ENCODE results near the gene LYZL1. TPM values are rescaled to one million over a fixed set of nuclear protein-coding genes. Genes with fewer than 3 reads are reported as not detected.
A peak's percentile ranks its signal among the peaks of the same experiment; 100 is the strongest.
"Not testable (repeated sequence)": the region's sequence is repeated elsewhere in the genome, so short reads cannot be mapped to it uniquely, and the experiment has no call there.

Gene LYZL1
- total and polyA plus RNA-seq, 8 donors = not detected

DNA sequence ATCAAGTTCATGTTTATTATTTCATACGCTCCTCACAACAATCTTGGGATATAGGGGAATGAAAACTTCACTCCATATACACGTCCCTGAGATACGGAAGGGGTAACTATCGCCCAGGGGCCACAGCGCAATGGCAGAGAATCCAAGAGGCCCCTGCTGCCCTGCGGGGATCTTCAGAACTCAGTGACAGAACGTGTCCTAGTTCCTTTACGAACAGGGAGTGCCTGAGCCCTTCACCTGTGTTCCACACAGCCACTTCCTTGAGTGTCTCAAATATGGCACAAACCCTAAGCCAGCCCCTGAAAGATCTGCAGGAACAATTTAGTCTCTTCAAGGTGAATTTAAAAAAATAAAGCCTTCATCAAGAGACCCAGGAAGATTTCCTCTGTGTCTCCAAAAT is 25.9 kb downstream of the LYZL1 start:
- intact Hi-C loops (cut with DNase I) = no loop called here
- Histone ChIP-seq H3K4me1 (peaks cover 3 to 10% of the 10 kb centered on the region in 2 donors), H3K27me3 (peaks cover 0 to 14% of the 10 kb centered on the region in 2 donors), H3K4me3 (no peak overlapping the region), H3K36me3 (no peaks in the 10 kb centered on the region), H3K27ac (no peak overlapping the region), H3K9me3 (no peaks in the 10 kb centered on the region)
- no peak for DNase-seq
- ATAC-seq = no peak
- TF ChIP-seq, protein P1, sequence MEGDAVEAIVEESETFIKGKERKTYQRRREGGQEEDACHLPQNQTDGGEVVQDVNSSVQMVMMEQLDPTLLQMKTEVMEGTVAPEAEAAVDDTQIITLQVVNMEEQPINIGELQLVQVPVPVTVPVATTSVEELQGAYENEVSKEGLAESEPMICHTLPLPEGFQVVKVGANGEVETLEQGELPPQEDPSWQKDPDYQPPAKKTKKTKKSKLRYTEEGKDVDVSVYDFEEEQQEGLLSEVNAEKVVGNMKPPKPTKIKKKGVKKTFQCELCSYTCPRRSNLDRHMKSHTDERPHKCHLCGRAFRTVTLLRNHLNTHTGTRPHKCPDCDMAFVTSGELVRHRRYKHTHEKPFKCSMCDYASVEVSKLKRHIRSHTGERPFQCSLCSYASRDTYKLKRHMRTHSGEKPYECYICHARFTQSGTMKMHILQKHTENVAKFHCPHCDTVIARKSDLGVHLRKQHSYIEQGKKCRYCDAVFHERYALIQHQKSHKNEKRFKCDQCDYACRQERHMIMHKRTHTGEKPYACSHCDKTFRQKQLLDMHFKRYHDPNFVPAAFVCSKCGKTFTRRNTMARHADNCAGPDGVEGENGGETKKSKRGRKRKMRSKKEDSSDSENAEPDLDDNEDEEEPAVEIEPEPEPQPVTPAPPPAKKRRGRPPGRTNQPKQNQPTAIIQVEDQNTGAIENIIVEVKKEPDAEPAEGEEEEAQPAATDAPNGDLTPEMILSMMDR (IDR thresholded peaks at IDR 0.05) = no peak

- H3K9me3 ChIP-seq = no peaks in the 10 kb centered on the region
- peaks cover 0 to 14% of the 10 kb centered on the region in 2 donors for H3K27me3 ChIP-seq
- H3K36me3 ChIP-seq = no peaks in the 10 kb centered on the region
- H3K27ac ChIP-seq = no peak overlapping the region
- ATAC-seq (no peak), DNase-seq (no peak)
- H3K4me3 ChIP-seq = no peak overlapping the region
- intact Hi-C loops (cut with DNase I) = no loop called here
- TF ChIP-seq, protein P1 (IDR thresholded peaks at IDR 0.05) = no peak
- peaks cover 3 to 10% of the 10 kb centered on the region in 2 donors for H3K4me1 ChIP-seq
Measured at GRCh38 chr10:29315814-29316213, 26.9 kb downstream of the LYZL1 start.

DNA sequence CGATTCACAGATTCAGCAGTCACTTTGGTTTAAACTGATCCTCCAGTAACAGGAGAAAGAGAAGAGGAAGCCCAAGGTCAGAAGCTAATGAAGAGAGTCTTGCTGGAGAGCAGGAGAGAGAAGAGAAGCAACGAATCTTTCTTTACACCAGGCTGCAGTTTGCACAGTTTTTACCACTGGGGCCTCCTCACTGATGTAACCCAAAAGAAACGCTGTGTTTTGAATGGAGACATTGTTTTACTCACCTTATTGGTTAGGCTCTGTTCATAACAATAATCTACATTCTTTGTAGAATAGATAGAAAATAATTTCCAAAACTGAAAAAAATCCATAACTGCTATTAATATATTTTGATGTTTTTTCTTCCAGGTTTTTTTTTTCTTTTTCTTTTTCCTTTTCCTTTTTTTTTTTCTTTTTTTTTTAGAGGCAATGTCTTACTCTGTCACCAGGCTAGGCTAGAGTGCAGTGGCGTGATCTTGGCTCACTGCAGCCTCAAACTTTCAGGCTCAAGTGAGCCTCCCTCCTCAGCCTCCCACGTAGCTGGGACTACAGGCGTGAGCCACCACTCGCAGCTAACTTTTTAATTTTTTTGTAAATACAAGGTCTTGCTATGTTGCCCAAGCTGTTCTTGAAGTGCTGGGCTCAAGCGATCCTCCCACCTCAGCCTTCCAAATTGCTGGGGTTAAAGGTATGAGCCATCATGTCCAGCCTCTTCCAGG is 27.6 kb downstream of the LYZL1 start:
- ATAC-seq = no peak
- H3K27me3 ChIP-seq = peaks cover 0 to 14% of the 10 kb centered on the region in 2 donors
- H3K36me3 ChIP-seq = no peaks in the 10 kb centered on the region
- no peak overlapping the region for H3K4me3 ChIP-seq
- H3K27ac ChIP-seq = no peak overlapping the region
- intact Hi-C loops (cut with DNase I) = no loop called here
- DNase-seq = no peak
- H3K9me3 ChIP-seq = no peaks in the 10 kb centered on the region
- TF ChIP-seq, protein P1 (IDR thresholded peaks at IDR 0.05) = no peak
- peaks cover 3 to 10% of the 10 kb centered on the region in 2 donors for H3K4me1 ChIP-seq

DNA sequence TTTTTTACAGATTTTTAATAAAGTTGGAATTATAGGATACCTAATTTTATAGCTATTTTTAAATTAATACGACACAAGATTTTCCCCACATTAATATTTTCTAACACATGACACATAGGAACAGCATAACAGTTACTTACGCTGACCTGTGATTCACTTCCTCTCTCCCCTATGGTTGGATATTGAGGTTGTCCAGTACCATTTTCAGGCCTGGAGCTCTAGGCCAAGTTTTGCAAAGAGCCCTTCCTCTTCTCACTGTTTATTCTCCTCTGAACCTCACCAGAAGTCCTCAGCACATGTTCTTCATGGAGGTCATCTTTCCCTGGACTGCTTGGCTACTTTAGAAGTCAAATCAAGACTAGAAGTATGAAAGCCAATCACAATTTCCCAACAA is 28.2 kb downstream of the LYZL1 start:
- ATAC-seq (no peak), DNase-seq (no peak)
- Histone ChIP-seq H3K4me1 (peaks cover 3 to 10% of the 10 kb centered on the region in 2 donors), H3K9me3 (no peaks in the 10 kb centered on the region), H3K36me3 (no peaks in the 10 kb centered on the region), H3K4me3 (no peak overlapping the region), H3K27ac (no peak overlapping the region), H3K27me3 (peaks cover 0 to 14% of the 10 kb centered on the region in 2 donors)
- intact Hi-C loops (cut with DNase I) = no loop called here
- TF ChIP-seq, protein P1 (IDR thresholded peaks at IDR 0.05) = no peak

DNA sequence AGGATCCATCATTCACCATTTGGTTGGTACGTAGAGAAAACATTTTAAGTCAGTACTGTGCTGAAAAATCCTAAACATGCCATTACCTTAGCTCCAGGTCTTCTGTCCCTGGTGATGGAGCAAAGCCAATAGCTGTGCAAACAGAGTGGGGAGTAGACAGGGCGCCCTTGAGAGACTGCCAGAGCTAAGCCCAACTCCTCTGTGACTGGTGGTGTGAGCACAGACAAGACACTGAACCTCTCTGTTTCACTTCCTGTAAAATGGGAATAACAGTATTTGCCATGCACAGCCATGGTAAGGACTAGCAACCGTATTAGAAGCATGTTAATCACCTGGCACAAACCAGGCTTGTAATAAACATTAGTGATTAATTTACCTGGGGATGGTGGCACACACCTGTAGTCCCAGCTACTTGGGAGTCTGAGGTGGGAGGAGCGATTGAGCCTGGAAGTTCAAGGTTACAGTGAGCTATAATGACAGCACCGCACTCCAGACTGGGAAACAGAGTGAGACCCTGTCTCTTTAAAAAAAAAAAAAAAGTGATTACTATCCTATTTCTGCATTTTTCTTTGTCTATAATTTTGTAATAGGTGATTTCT is 28.7 kb downstream of the LYZL1 start:
- Histone ChIP-seq H3K4me1 (peaks cover 3 to 10% of the 10 kb centered on the region in 2 donors), H3K27ac (no peak overlapping the region), H3K9me3 (no peaks in the 10 kb centered on the region), H3K4me3 (no peak overlapping the region), H3K27me3 (peaks cover 0 to 14% of the 10 kb centered on the region in 2 donors), H3K36me3 (no peaks in the 10 kb centered on the region)
- intact Hi-C loops (cut with DNase I) = no loop called here
- DNase-seq = no peak
- ATAC-seq = peak; percentile 26
- TF ChIP-seq, protein P1 (IDR thresholded peaks at IDR 0.05) = no peak

- H3K27ac ChIP-seq; H3K4me3 ChIP-seq; H3K36me3 ChIP-seq; H3K4me1 ChIP-seq; intact Hi-C loops (cut with DNase I); H3K9me3 ChIP-seq: not testable (repeated sequence)
- H3K27me3 ChIP-seq = peaks cover 0 to 14% of the 10 kb centered on the region in 2 donors
- ATAC-seq (peak; percentile 75), DNase-seq (peak in 2 of 4 donors; percentile 40 to 84)
Measured at GRCh38 chr10:29318141-29319071, 29.5 kb downstream of the LYZL1 start.
